ENCODE measurements around the gene BCKDHB. TPM values are rescaled to one million over a fixed set of nuclear protein-coding genes. Genes with fewer than 3 reads are reported as not detected.
"Not testable (repeated sequence)": the region's sequence is repeated elsewhere in the genome, so short reads cannot be mapped to it uniquely, and the experiment has no call there.

BCKDHB gene
- polyA plus RNA-seq, 3 donors = 8.3 to 29.8 (median 9.8) TPM

DNA sequence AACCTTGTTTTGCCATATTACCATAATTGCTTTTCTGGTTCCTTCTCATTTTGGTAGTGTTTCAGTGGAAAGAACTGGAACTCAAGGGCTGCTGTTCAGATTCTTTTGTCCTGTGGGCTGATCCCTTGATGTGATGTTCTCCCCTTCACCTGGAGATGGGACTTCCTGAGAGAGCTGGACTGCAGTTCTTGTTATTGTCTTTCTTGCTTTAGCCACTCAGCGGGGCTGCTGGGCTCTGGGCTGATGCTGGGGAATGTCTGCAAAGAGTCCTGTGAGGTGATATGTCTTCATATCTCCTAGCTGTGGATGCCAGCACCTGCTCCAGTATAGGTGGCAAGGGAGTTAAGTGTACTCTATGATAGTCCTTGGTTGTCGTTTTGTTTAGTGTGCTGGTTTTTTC lies 79.0 kb downstream of the BCKDHB start:
- 90 to 94% (median 93%) methylated on average over 2 of the region's 2 CpGs for WGBS, 3 donors
- no peak overlapping the region for H3K27ac ChIP-seq (ENCODE audit: low read depth, low read length)

DNA sequence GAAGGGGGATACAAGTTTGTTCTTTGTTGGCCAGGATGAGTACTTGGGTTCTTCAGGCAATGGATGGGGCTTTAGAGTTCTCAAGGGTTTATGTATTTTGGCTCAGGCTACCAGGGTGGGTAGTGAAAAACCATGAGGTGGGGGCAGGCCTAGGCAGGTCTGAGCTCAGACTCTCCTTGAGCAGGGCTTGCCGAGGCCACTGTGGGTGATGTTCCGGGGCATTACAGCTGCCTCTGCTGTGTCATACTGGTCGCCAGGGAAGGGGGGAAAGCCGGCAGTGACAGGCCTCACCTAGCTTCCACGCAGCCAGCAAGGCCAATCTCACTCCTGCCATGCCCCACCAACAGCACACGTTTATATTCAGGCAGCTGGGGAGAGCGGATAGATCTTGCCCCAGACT lies 79.6 kb downstream of the BCKDHB start:
- WGBS, 3 donors = 86 to 95% (median 89%) methylated on average over 7 of the region's 7 CpGs
- H3K27ac ChIP-seq (ENCODE audit: low read depth, low read length) = no peak overlapping the region

DNA sequence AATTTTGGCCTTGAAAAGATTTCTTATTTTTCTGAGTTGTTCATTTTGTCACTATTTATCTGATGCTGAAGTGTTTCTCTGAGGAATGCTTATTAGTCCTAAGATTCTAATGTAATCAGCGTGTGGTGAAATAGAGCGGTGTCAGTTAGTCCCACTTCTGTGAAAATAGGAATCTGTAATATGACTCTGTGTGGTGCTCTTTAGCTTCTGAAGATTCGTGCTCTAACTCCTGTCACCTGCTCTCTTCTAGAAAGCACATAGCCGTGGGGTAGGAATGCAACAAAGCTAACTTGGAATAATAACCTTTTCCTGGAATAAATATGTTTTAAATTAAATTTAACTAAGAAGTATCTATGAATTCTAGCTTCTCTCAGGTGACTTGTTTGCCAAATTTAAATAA lies 90.4 kb downstream of the BCKDHB start:
- H3K27ac ChIP-seq (ENCODE audit: low read depth, low read length) = no peak overlapping the region
- 78 to 88% (median 84%) methylated on average over 4 of the region's 4 CpGs for WGBS, 3 donors

DNA sequence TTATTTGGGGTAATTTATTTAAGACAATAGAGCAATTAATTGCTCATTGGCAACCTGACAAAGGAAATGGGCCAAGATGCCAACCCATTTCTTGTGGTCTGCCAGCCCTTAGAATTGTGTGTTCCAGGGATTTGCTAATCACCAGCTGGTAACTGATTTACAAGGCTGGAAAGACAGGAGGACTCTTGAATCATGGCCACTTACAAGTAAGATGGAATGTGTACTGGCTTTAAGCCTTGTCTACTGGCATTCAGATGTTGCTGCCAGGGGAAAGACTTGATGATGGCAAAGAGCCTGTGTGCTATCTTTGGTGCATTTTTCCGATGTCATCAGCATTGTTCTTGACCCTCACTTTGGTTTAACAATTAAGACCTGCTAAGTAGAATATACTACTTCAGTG lies 91.0 kb downstream of the BCKDHB start:
- H3K27ac ChIP-seq (ENCODE audit: low read depth, low read length) = no peak overlapping the region
- 30 to 76% (median 67%) methylated on average over 1 of the region's 1 CpG for WGBS, 3 donors

DNA sequence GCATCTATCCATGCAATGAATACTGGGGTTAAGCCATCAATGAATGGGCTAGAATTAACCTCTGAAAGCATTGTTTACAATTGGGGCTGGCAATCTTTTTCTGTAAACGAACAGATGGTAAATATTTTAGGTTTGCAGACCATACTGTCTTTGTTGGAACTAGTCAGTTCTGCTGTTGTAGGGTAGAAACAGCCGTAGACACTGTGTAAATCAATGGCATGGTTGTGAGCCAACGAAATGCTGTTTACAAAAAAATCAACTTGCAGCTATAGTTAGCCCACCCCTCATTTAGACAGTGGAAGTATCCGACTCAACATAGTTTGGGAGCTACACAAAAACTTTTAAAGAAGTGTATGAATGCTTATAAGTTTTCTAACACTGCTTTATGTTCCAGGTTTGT lies 91.5 kb downstream of the BCKDHB start:
- no peak overlapping the region for H3K27ac ChIP-seq (ENCODE audit: low read depth, low read length)
- 65 to 93% (median 89%) methylated on average over 4 of the region's 4 CpGs for WGBS, 3 donors

DNA sequence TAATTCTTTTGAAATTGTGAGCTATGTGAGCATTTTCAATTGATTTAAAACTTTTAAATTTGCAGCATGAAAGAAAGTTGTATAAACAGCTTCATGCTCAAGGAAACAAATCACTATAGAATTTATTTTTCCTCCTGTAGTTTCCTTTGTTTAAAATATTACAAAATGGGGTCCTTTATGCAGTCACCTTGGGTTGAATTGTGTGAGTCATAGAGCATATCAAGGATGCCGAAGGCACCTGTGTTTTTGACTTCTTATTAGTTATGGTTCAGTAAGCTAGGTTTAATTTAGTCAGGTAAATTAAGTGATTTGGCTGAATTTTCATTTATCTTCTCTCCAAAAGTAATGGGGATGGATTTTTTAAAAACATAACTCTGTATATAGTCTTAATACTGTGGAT lies 96.8 kb downstream of the BCKDHB start:
- no peak overlapping the region for H3K27ac ChIP-seq (ENCODE audit: low read depth, low read length)
- WGBS, 3 donors = 85 to 95% (median 88%) methylated on average over 1 of the region's 1 CpG

DNA sequence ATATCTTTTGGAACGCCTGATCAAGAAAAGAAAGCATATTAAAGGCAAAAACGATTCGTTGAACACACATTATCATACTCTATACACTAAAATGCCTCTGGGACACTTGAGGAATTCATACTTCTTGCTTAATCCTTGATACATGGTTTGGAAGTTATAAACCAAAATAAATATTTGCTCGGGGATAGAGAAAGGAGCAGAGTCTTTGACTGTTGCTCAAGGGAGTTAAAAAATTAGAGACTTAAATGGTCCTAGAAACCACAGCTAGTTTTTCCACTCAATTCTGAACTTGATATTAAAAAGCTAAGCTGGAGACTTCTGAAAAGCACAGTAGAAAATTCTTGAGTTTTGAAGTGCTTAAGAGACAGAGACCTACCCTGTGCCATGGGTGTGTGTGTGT lies 98.9 kb downstream of the BCKDHB start:
- 84 to 92% (median 91%) methylated on average over 4 of the region's 4 CpGs for WGBS, 3 donors
- H3K27ac ChIP-seq (ENCODE audit: low read depth, low read length) = no peak overlapping the region

DNA sequence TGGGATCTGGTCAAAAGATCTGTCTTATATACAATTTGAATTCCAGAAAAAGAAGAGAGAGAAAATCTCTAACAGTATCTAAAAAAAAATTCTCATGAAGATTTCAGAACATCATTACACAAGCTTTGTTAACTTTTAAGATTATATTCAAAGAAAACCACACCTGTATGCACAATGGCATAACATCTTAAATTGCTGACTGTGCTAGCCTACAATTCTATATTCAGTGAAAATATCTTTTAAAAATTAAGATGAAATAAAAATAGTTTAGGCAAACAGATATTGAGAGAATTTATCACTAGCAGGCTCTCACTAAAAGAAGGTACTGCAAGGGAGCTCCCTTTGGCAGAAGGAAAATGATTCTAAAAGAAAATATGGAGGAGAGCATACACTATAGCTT lies 100.3 kb downstream of the BCKDHB start:
- no peak overlapping the region for H3K27ac ChIP-seq (ENCODE audit: low read depth, low read length)

DNA sequence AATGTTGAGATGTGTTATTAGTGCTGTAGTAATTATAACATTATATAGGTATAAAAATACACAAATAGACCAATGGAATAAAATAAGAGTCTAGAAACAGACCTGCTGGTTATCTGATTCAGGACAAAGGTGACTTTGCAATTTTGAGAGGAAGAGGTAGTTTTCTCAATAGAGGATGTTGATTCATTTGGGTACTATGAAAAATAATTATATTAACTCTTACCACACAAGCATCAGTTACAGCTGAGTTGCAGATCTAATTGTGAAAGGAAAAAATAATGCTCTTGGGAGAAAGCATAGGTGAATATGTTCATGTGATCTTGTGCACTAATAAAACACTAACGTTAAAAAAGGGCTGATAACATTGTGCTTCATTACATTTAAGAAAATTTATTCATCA lies 103.0 kb downstream of the BCKDHB start:
- H3K27ac ChIP-seq (ENCODE audit: low read depth, low read length) = no peak overlapping the region

DNA sequence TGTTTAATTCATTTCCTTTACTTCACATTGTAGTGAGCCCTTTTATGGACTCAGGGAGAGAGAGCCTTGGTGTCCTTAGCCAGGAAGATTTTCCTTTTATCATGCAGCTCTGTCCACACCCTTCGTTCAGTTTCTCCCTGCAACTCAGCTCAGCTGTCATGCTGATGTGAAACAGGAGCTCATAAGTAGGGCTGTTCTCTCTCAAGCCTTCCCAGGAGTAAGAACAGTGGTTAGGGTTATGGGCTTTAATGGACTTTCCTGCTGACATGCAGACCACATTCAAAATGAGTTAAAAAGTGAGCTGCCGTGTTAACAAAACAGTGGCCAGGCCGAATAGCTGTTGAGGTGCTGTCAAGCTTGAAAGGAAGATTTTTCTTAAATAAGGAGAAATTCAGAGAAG lies 104.1 kb downstream of the BCKDHB start:
- WGBS, 3 donors = 49 to 66% (median 59%) methylated on average over 3 of the region's 3 CpGs
- no peak overlapping the region for H3K27ac ChIP-seq (ENCODE audit: low read depth, low read length)

More for the DNA sequence above, 103.0 kb downstream of the BCKDHB start:
- WGBS, 3 donors = 68 to 91% (median 68%) methylated on average over 1 of the region's 1 CpG

DNA sequence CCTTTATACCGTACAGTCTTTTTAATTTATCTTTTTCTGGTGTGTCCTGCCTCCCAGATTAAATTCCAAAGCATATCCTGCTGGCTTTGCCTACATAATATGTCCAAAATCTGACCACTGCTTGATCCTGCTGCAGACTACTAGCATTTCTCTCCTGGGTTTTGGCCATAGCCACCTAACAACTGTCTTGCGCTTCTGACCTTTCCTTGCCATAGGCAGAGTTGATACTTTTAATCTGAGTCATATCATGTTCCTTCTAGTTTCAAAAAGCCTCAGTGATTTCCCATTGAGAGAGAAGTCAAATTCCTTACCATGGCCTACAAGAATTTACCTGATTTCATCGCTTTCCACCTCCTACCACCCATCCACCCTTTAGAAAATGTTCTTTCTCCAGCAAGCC lies 104.8 kb downstream of the BCKDHB start:
- no peak overlapping the region for H3K27ac ChIP-seq (ENCODE audit: low read depth, low read length)
- 89 to 97% (median 95%) methylated on average over 3 of the region's 3 CpGs for WGBS, 3 donors

DNA sequence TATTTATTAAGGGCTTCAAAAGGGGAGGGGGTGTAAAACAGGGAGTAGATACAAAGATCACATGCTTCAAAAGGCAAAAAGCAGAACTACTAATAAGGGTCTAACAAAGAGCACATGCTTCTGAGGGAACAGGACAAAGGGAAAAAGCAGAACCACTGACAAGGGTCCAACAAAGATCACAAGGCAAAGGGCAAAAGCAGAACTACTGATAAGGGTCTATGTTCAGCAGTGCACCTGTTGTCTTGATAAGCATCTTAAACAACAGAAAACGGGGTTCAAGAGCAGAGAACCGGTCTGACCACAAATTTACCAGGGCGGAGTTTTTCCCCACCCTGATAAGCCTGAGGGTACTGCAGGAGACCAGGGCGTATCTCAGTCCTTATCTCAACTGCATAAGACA lies 105.4 kb downstream of the BCKDHB start:
- 54 to 79% (median 78%) methylated on average over 4 of the region's 4 CpGs for WGBS, 3 donors
- H3K27ac ChIP-seq (ENCODE audit: low read depth, low read length) = not testable (repeated sequence)

DNA sequence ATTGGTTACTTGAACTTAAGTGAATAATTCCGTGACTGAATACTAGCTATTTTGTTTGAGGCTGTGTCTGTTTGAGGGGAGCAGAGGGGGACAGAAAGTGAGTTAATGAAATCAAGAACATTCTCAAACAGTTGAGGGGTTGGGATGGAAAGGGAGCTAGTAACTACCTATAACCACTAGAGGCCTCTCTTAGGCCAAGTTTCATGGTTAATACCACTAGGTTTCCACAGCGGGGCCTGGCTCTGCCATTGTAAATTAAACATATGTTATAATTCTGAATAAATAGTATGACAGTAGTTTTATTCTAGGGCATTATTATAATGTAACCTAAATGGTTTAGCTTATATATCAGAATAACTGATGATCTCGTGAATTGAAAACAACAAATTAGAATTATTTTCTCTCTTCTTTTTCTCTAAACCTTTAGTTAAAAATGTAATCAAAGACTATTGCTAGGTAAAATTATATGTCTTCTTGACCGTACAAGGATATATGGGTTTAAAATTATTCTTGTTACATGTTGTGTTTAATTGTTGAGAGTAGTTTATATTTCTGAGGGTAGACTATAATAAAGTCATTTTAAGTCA lies 108.1 kb downstream of the BCKDHB start:
- H3K27ac ChIP-seq (ENCODE audit: low read depth, low read length) = no peak overlapping the region
- 52 to 63% (median 56%) methylated on average over 4 of the region's 4 CpGs for WGBS, 3 donors

DNA sequence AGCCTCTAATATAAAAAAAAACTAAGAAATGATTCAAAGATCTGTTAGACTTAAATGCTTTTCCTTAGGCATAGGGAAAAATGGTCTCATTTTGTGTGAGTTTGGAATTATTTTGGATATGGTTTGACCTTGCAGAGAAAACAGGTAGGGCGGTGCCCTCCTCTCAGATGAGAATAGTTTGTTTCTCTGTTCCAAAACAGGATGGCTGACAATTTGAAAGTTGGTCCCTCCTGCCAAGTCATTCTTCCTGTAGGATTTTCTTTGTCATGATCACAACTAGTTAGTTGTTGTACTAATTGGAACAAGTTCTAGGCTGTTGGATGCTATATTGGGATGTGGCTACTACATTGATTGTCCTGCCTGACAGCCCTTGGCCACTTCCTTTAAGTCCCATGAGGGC lies 108.6 kb downstream of the BCKDHB start:
- 81 to 84% (median 82%) methylated on average over 1 of the region's 1 CpG for WGBS, 3 donors
- no peak overlapping the region for H3K27ac ChIP-seq (ENCODE audit: low read depth, low read length)

DNA sequence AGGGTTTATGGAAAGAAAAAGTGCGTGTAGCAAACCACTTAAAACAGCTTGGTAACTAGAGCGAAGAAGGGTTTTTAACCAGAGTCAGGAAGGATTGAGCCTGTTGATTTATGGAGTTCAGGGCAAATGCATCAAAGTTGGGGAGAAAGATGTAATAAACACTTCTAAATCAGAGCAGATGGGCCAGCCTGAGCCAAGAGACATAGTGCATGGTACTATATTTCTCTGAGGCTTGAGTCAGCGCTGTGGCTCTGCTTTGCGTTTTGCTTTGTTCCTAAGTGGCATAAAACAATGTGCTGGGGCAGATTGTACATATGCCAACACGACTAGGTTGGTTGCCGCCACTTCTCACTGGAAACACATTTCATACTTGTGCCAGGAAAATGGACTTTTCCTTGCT lies 111.3 kb downstream of the BCKDHB start:
- H3K27ac ChIP-seq (ENCODE audit: low read depth, low read length) = no peak overlapping the region
- 90 to 94% (median 92%) methylated on average over 6 of the region's 6 CpGs for WGBS, 3 donors

DNA sequence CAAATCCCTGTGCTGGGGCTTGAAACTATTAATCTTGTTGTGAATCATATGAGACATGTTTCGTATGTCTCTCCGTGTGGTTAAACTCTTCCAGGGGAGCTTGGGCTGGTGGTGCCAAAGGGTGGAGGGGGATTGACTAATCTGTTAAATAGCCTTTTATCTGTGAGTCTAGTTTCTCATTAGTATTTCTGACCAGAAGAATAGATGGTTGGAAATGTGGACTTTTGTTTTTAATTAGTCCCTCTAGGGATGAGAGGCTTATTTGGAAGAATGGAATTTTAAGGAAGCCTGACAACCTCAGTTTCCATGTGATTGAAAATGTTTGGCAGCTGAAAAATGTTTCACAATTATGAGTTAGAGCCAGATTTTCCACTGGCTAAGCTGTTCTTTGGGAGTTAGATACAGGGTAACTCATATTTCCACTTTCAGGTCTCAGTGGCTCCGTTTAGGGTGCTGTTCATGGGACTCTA lies 117.3 kb downstream of the BCKDHB start:
- 67 to 77% (median 68%) methylated on average over 3 of the region's 3 CpGs for whole genome bisulfite sequencing, 3 donors
- no peak overlapping the region for H3K27ac ChIP-seq (ENCODE audit: low read depth, low read length)

DNA sequence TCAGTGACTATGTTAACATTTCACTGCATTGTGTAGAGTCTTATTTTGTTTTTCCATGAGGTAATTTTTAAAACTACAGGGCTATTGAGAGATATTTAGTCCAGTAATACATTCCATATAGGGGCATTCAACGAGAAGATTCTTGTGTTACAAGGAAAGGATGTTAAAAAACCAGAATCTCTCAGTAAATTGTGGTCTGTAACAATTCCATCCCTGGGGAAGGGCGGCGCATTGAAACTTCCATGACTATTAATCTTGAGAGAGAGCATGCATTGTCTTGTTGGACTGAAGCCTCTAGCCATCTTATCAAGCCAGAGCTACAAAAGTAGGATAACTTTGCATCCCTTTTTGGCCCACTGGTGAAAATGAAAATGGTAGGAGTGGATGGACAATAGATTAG lies 119.7 kb downstream of the BCKDHB start:
- WGBS, 3 donors = 78 to 91% (median 82%) methylated on average over 3 of the region's 3 CpGs
- no peak overlapping the region for H3K27ac ChIP-seq (ENCODE audit: low read depth, low read length)

DNA sequence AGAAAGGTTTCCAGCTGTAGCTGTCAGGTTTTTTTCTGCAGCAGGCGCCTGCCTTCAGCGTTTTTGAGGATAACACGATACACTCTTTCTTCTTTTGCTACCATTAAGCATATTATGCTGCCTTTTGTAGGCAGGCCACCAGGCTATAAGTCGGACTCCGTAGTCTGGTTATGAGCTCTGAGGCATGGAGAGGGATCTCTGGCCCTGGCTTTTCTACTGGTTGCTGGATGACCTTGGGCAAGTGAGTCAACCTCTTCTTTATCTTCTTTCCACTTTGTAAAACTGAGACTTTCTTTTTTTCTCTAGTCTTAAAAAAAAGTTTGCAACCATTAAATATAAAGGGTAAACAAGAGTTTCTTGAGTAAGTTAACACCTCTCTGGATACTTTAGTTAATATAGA lies 120.2 kb downstream of the BCKDHB start:
- H3K27ac ChIP-seq (ENCODE audit: low read depth, low read length) = no peak overlapping the region
- WGBS, 3 donors = 88 to 94% (median 88%) methylated on average over 5 of the region's 5 CpGs

DNA sequence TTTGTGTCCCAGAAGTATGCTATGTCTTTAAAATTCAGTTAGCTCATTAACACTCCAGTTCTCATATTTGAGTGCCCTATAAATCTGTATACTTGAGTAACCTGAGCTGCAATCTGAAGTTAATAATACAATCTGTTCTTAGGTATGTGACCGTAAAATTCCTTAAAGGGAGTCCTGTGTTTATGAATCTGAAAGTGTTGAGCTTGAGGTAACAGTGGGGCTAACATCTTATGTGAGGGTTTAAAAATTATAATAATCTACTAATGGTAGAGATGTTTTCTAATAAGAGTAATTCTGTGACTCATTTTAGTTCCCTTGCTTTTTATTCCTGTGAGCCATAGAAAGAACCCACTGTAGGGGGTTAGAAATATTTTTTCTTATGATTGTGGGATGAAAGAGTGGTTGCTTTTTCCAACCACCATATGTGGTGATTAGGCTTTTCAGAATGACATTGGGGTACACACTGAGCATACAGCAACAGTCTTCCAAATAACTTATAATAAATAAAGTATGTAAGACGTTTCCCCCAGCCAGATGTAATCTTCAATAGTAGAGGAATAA lies 121.2 kb downstream of the BCKDHB start:
- 85 to 91% (median 87%) methylated on average over 2 of the region's 2 CpGs for WGBS, 3 donors

DNA sequence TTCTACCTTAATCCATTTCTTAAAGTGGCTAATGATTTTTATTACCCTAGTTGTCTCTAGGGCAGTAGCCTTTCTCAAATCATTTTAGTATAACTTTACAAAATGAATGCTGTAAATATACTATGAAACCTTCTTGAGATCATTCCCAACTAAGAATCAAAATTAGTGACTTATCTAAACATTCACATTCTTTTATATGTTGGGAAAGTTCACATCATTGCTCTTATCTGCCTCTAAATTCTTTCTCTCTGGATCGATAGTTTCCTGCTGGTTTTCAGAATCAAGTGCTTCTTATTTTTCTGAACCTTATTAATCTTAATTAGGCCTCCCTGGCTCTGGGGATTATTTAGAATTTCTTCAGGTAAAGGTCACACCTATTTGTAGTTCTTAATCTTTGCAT lies 126.8 kb downstream of the BCKDHB start:
- no peak overlapping the region for H3K27ac ChIP-seq (ENCODE audit: low read depth, low read length)
- WGBS, 3 donors = 16 to 89% (median 84%) methylated on average over 1 of the region's 1 CpG

More for the DNA sequence above, 121.2 kb downstream of the BCKDHB start:
- H3K27ac ChIP-seq (ENCODE audit: low read depth, low read length) = no peak overlapping the region

All from adipose tissue (tissue), 3 donors.